Measurements from ENCODE around the gene SARNP.

Gene SARNP

GRCh38 chr12:55830601-55831446 is 13.3 kb upstream of the SARNP start:
- TF ChIP-seq CTCF (IDR thresholded peaks at IDR 0.05), result no peak

GRCh38 chr12:55829967-55830600 is 12.6 kb upstream of the SARNP start:
- TF ChIP-seq CTCF (IDR thresholded peaks at IDR 0.05), result no peak

GRCh38 chr12:55828357-55828756 is 10.8 kb upstream of the SARNP start:
- no peak for TF ChIP-seq CTCF (IDR thresholded peaks at IDR 0.05)

GRCh38 chr12:55827806-55828205 is 10.3 kb upstream of the SARNP start:
- no peak for TF ChIP-seq CTCF (IDR thresholded peaks at IDR 0.05)

- TF ChIP-seq CTCF (IDR thresholded peaks at IDR 0.05), result no peak
Measured at GRCh38 chr12:55824726-55825125, 7.2 kb upstream of the SARNP start.

GRCh38 chr12:55823419-55823818 is 5.9 kb upstream of the SARNP start:
- no peak for TF ChIP-seq CTCF (IDR thresholded peaks at IDR 0.05)

GRCh38 chr12:55822228-55822627 is 4.7 kb upstream of the SARNP start:
- no peak for TF ChIP-seq CTCF (IDR thresholded peaks at IDR 0.05)
